ENCODE measurements around the gene RBM39.
"Not testable (repeated sequence)": the region's sequence is repeated elsewhere in the genome, so short reads cannot be mapped to it uniquely, and the experiment has no call there.

The RBM39 gene

GRCh38 chr20:35771689-35772562, 29.9 kb upstream of the RBM39 start, which contains the start of gene PHF20:
Gene PHF20, plus strand, starts transcription at chr20:35772015. Its CDS starts 29,508 bp downstream, at chr20:35801523.
- H3K4me3 ChIP-seq (ENCODE audit: low read length in 2 of 2) = peak within 1 kb of the TSS; percentile 86 to 96
- H3K27ac ChIP-seq (ENCODE audit: low read depth in 2 of 2, low read length in 2 of 2) = peak within 1 kb of the TSS; percentile 72 to 82
- no peaks in the 10 kb centered on the region for H3K9me3 ChIP-seq (ENCODE audit: control insufficient read depth in 2 of 2, low read length in 2 of 2)
- peaks cover 0 to 7% of the 10 kb centered on the region in 2 donors for H3K36me3 ChIP-seq (ENCODE audit: control insufficient read depth in 2 of 2, insufficient read depth in 2 of 2, low read length in 2 of 2)
- peaks cover 31 to 40% of the 10 kb centered on the region in 2 donors for H3K4me1 ChIP-seq (ENCODE audit: control insufficient read depth in 2 of 2, insufficient read depth in 2 of 2, low read length in 2 of 2)
- H3K27me3 ChIP-seq (ENCODE audit: control insufficient read depth in 2 of 2, insufficient read depth in 2 of 2, low read length in 2 of 2) = no peaks in the 10 kb centered on the region
- peak within 1 kb of the TSS; percentile 87 to 95 for H3K9ac ChIP-seq (ENCODE audit: low read depth in 1 of 2, low read length in 2 of 2)

- Histone ChIP-seq H3K9me3 (ENCODE audit: control insufficient read depth in 2 of 2, low read length in 2 of 2) (no peaks in the 10 kb centered on the region), H3K9ac (ENCODE audit: low read depth in 1 of 2, low read length in 2 of 2) (peak overlapping the region in 1 of 2 donors; percentile 8), H3K4me3 (ENCODE audit: low read length in 2 of 2) (peak overlapping the region; percentile 86 to 96), H3K36me3 (ENCODE audit: control insufficient read depth in 2 of 2, insufficient read depth in 2 of 2, low read length in 2 of 2) (peaks cover 0 to 7% of the 10 kb centered on the region in 2 donors), H3K4me1 (ENCODE audit: control insufficient read depth in 2 of 2, insufficient read depth in 2 of 2, low read length in 2 of 2) (peaks cover 28 to 34% of the 10 kb centered on the region in 2 donors), H3K27ac (ENCODE audit: low read depth in 2 of 2, low read length in 2 of 2) (peak overlapping the region; percentile 72 to 82), H3K27me3 (ENCODE audit: control insufficient read depth in 2 of 2, insufficient read depth in 2 of 2, low read length in 2 of 2) (no peaks in the 10 kb centered on the region)
These were observed 29.3 kb upstream of the RBM39 start for GRCh38 chr20:35771367-35771688.

GRCh38 chr20:35768731-35769664, 26.9 kb upstream of the RBM39 start:
- H3K9me3 ChIP-seq (ENCODE audit: control insufficient read depth in 2 of 2, low read length in 2 of 2) = no peaks in the 10 kb centered on the region
- H3K27me3 ChIP-seq (ENCODE audit: control insufficient read depth in 2 of 2, insufficient read depth in 2 of 2, low read length in 2 of 2) = no peaks in the 10 kb centered on the region
- H3K9ac ChIP-seq (ENCODE audit: low read depth in 1 of 2, low read length in 2 of 2) = peak overlapping the region; percentile 2 to 43
- peaks cover 27 to 34% of the 10 kb centered on the region in 2 donors for H3K4me1 ChIP-seq (ENCODE audit: control insufficient read depth in 2 of 2, insufficient read depth in 2 of 2, low read length in 2 of 2)
- peak overlapping the region; percentile 78 to 86 for H3K27ac ChIP-seq (ENCODE audit: low read depth in 2 of 2, low read length in 2 of 2)
- no peaks in the 10 kb centered on the region for H3K36me3 ChIP-seq (ENCODE audit: control insufficient read depth in 2 of 2, insufficient read depth in 2 of 2, low read length in 2 of 2)
- H3K4me3 ChIP-seq (ENCODE audit: low read length in 2 of 2) = peak overlapping the region in 1 of 2 donors; percentile 0

GRCh38 chr20:35767683-35768481, 25.8 kb upstream of the RBM39 start:
- H3K27ac ChIP-seq (ENCODE audit: low read depth in 2 of 2, low read length in 2 of 2) = peak overlapping the region; percentile 78 to 86
- no peak overlapping the region for H3K4me3 ChIP-seq (ENCODE audit: low read length in 2 of 2)
- no peaks in the 10 kb centered on the region for H3K9me3 ChIP-seq (ENCODE audit: control insufficient read depth in 2 of 2, low read length in 2 of 2)
- peak overlapping the region; percentile 24 to 49 for H3K9ac ChIP-seq (ENCODE audit: low read depth in 1 of 2, low read length in 2 of 2)
- peaks cover 20 to 25% of the 10 kb centered on the region in 2 donors for H3K4me1 ChIP-seq (ENCODE audit: control insufficient read depth in 2 of 2, insufficient read depth in 2 of 2, low read length in 2 of 2)
- H3K27me3 ChIP-seq (ENCODE audit: control insufficient read depth in 2 of 2, insufficient read depth in 2 of 2, low read length in 2 of 2) = no peaks in the 10 kb centered on the region
- H3K36me3 ChIP-seq (ENCODE audit: control insufficient read depth in 2 of 2, insufficient read depth in 2 of 2, low read length in 2 of 2) = no peaks in the 10 kb centered on the region

- H3K27ac ChIP-seq (ENCODE audit: low read depth in 2 of 2, low read length in 2 of 2) = peak overlapping the region in 1 of 2 donors; percentile 6
- H3K27me3 ChIP-seq (ENCODE audit: control insufficient read depth in 2 of 2, insufficient read depth in 2 of 2, low read length in 2 of 2) = no peaks in the 10 kb centered on the region
- H3K4me1 ChIP-seq (ENCODE audit: control insufficient read depth in 2 of 2, insufficient read depth in 2 of 2, low read length in 2 of 2) = peaks cover 16 to 20% of the 10 kb centered on the region in 2 donors
- no peak overlapping the region for H3K9ac ChIP-seq (ENCODE audit: low read depth in 1 of 2, low read length in 2 of 2)
- H3K9me3 ChIP-seq (ENCODE audit: control insufficient read depth in 2 of 2, low read length in 2 of 2) = no peaks in the 10 kb centered on the region
- no peak overlapping the region for H3K4me3 ChIP-seq (ENCODE audit: low read length in 2 of 2)
- no peaks in the 10 kb centered on the region for H3K36me3 ChIP-seq (ENCODE audit: control insufficient read depth in 2 of 2, insufficient read depth in 2 of 2, low read length in 2 of 2)
These were observed 24.8 kb upstream of the RBM39 start for GRCh38 chr20:35766843-35767242.

GRCh38 chr20:35764936-35765335, 22.9 kb upstream of the RBM39 start:
- not testable (repeated sequence) for H3K9me3 ChIP-seq (ENCODE audit: control insufficient read depth in 2 of 2, low read length in 2 of 2); H3K27me3 ChIP-seq (ENCODE audit: control insufficient read depth in 2 of 2, insufficient read depth in 2 of 2, low read length in 2 of 2); H3K9ac ChIP-seq (ENCODE audit: low read depth in 1 of 2, low read length in 2 of 2); H3K4me3 ChIP-seq (ENCODE audit: low read length in 2 of 2); H3K27ac ChIP-seq (ENCODE audit: low read depth in 2 of 2, low read length in 2 of 2); H3K36me3 ChIP-seq (ENCODE audit: control insufficient read depth in 2 of 2, insufficient read depth in 2 of 2, low read length in 2 of 2)
- peaks cover 11 to 13% of the 10 kb centered on the region in 2 donors for H3K4me1 ChIP-seq (ENCODE audit: control insufficient read depth in 2 of 2, insufficient read depth in 2 of 2, low read length in 2 of 2)

GRCh38 chr20:35762461-35762860, 20.4 kb upstream of the RBM39 start:
- no peak overlapping the region for H3K4me3 ChIP-seq (ENCODE audit: low read length in 2 of 2)
- no peaks in the 10 kb centered on the region for H3K9me3 ChIP-seq (ENCODE audit: control insufficient read depth in 2 of 2, low read length in 2 of 2)
- H3K36me3 ChIP-seq (ENCODE audit: control insufficient read depth in 2 of 2, insufficient read depth in 2 of 2, low read length in 2 of 2) = no peaks in the 10 kb centered on the region
- no peak overlapping the region for H3K27ac ChIP-seq (ENCODE audit: low read depth in 2 of 2, low read length in 2 of 2)
- H3K9ac ChIP-seq (ENCODE audit: low read depth in 1 of 2, low read length in 2 of 2) = no peak overlapping the region
- H3K27me3 ChIP-seq (ENCODE audit: control insufficient read depth in 2 of 2, insufficient read depth in 2 of 2, low read length in 2 of 2) = no peaks in the 10 kb centered on the region
- no peaks in the 10 kb centered on the region for H3K4me1 ChIP-seq (ENCODE audit: control insufficient read depth in 2 of 2, insufficient read depth in 2 of 2, low read length in 2 of 2)

- not testable (repeated sequence) for H3K27me3 ChIP-seq (ENCODE audit: control insufficient read depth in 2 of 2, insufficient read depth in 2 of 2, low read length in 2 of 2); H3K4me3 ChIP-seq (ENCODE audit: low read length in 2 of 2); H3K9me3 ChIP-seq (ENCODE audit: control insufficient read depth in 2 of 2, low read length in 2 of 2); H3K36me3 ChIP-seq (ENCODE audit: control insufficient read depth in 2 of 2, insufficient read depth in 2 of 2, low read length in 2 of 2); H3K9ac ChIP-seq (ENCODE audit: low read depth in 1 of 2, low read length in 2 of 2); H3K4me1 ChIP-seq (ENCODE audit: control insufficient read depth in 2 of 2, insufficient read depth in 2 of 2, low read length in 2 of 2); H3K27ac ChIP-seq (ENCODE audit: low read depth in 2 of 2, low read length in 2 of 2)
These were observed 19.5 kb upstream of the RBM39 start for GRCh38 chr20:35761548-35761947.

GRCh38 chr20:35757098-35757705, 15.1 kb upstream of the RBM39 start:
- Histone ChIP-seq H3K27ac (ENCODE audit: low read depth in 2 of 2, low read length in 2 of 2) (no peak overlapping the region), H3K9me3 (ENCODE audit: control insufficient read depth in 2 of 2, low read length in 2 of 2) (no peaks in the 10 kb centered on the region), H3K9ac (ENCODE audit: low read depth in 1 of 2, low read length in 2 of 2) (no peak overlapping the region)

More at GRCh38 chr20:35757098-35757705, 15.1 kb upstream of the RBM39 start:
- Histone ChIP-seq H3K27me3 (ENCODE audit: control insufficient read depth in 2 of 2, insufficient read depth in 2 of 2, low read length in 2 of 2) (no peaks in the 10 kb centered on the region), H3K36me3 (ENCODE audit: control insufficient read depth in 2 of 2, insufficient read depth in 2 of 2, low read length in 2 of 2) (no peaks in the 10 kb centered on the region), H3K4me3 (ENCODE audit: low read length in 2 of 2) (no peak overlapping the region), H3K4me1 (ENCODE audit: control insufficient read depth in 2 of 2, insufficient read depth in 2 of 2, low read length in 2 of 2) (no peaks in the 10 kb centered on the region)
